WTC11 (cell line): ENCODE results near the gene CCDC74B.
"Not testable (repeated sequence)": the region's sequence is repeated elsewhere in the genome, so short reads cannot be mapped to it uniquely, and the experiment has no call there.

Source experiments
- CREB1 ChIP-seq: sonication (generic); formaldehyde crosslinking; IDR thresholded peaks from 2 replicates; pipeline ENCODE4 v1.8.0; 2023; ENCODE audit warnings: mild to moderate bottlenecking, missing genetic modification reagents
- FOXP1 ChIP-seq: sonication (generic); formaldehyde crosslinking; IDR thresholded peaks from 2 replicates; pipeline ENCODE4 v1.8.0; 2022; ENCODE audit warnings: missing genetic modification reagents, mild to moderate bottlenecking, moderate library complexity, borderline replicate concordance
- MYBL2 ChIP-seq: sonication (generic); formaldehyde crosslinking; IDR thresholded peaks from 2 replicates; pipeline ENCODE4 v1.8.1; 2023; ENCODE audit warnings: mild to moderate bottlenecking, moderate library complexity, missing genetic modification reagents
- RORB ChIP-seq: fragments of 250-450 bp; sonication (Bioruptor Pico); IDR thresholded peaks from 2 replicates; pipeline ENCODE4 v1.9.0; 2021; ENCODE audit warnings: mild to moderate bottlenecking
- ZNF263 ChIP-seq: sonication (generic); formaldehyde crosslinking; IDR thresholded peaks from 2 replicates; pipeline ENCODE4 v1.8.1; 2022; ENCODE audit warnings: low read depth, mild to moderate bottlenecking, moderate library complexity, missing genetic modification reagents
- ZNF416 ChIP-seq: fragments of 250-450 bp; sonication (Bioruptor Pico); IDR thresholded peaks from 2 replicates; pipeline ENCODE4 v1.9.0; 2021; ENCODE audit warnings: mild to moderate bottlenecking, inconsistent platforms
- TF ChIP-seq, protein P1 (sequence below): fragments of 200-600 bp; IDR thresholded peaks from 2 replicates; pipeline ENCODE4 v1.8.0; 2022; ENCODE audit warnings: antibody characterized with exemption
- TF ChIP-seq, protein P2 (sequence below): sonication (generic); formaldehyde crosslinking; IDR thresholded peaks from 2 replicates; pipeline ENCODE4 v1.8.1; 2022; ENCODE audit warnings: low read depth, missing genetic modification reagents, borderline replicate concordance
- TF ChIP-seq, protein P3 (sequence below): sonication (generic); formaldehyde crosslinking; IDR thresholded peaks from 2 replicates; pipeline ENCODE4 v1.8.1; 2022; ENCODE audit warnings: low read depth, mild to moderate bottlenecking, moderate library complexity, missing genetic modification reagents, borderline replicate concordance
- TF ChIP-seq, protein P4 (sequence below): sonication (generic); formaldehyde crosslinking; conservative IDR thresholded peaks from 2 replicates; pipeline ENCODE4 v1.8.1; 2022; ENCODE audit warnings: mild to moderate bottlenecking, missing genetic modification reagents
- TF ChIP-seq, protein P5 (sequence below): sonication (generic); formaldehyde crosslinking; IDR thresholded peaks from 2 replicates; pipeline ENCODE4 v1.8.0; 2022; ENCODE audit warnings: mild to moderate bottlenecking, missing genetic modification reagents
- TF ChIP-seq, protein P6 (sequence below): sonication (generic); formaldehyde crosslinking; IDR thresholded peaks from 2 replicates; pipeline ENCODE4 v1.8.1; 2023; ENCODE audit warnings: mild to moderate bottlenecking, missing genetic modification reagents, borderline replicate concordance
- TF ChIP-seq, protein P7 (sequence below): sonication (generic); formaldehyde crosslinking; IDR thresholded peaks from 2 replicates; pipeline ENCODE4 v1.8.0; 2022; ENCODE audit warnings: mild to moderate bottlenecking, missing genetic modification reagents

DNA sequence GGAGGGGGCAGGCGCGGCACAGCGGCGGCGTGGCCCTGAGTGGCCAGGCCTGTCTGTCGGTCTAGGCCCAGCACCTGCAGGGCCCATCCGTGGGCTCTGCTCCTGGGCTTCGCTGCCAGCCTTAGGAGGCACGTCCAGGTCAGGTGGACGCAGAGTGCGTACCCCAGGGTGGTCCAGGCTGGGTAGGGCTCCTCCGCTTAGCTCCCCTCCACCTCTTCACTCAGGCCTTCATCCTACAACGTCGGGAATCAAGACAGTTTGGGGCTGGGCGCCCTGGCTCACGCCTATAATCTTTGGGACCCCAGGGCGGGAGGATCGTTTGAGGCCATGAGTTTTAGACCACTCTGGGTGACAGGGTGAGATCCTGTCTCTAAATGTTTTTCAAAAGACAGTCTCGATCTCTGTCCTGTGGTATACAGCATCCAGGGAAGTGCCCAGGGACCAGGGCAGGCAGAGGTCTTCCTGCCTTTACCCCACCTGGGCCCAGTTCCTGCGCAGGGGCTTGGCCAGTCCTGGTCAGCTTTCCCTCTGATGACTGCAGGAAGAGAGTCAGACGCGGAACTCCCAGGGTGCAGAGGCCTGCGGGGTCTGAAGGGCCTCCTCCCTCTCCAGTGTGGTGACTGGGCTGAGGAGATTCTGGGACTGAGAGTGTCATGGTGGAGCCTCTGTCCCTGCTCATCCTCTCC lies 38.1 kb upstream of the CCDC74B start:
- TF ChIP-seq, protein P1, sequence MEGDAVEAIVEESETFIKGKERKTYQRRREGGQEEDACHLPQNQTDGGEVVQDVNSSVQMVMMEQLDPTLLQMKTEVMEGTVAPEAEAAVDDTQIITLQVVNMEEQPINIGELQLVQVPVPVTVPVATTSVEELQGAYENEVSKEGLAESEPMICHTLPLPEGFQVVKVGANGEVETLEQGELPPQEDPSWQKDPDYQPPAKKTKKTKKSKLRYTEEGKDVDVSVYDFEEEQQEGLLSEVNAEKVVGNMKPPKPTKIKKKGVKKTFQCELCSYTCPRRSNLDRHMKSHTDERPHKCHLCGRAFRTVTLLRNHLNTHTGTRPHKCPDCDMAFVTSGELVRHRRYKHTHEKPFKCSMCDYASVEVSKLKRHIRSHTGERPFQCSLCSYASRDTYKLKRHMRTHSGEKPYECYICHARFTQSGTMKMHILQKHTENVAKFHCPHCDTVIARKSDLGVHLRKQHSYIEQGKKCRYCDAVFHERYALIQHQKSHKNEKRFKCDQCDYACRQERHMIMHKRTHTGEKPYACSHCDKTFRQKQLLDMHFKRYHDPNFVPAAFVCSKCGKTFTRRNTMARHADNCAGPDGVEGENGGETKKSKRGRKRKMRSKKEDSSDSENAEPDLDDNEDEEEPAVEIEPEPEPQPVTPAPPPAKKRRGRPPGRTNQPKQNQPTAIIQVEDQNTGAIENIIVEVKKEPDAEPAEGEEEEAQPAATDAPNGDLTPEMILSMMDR = not testable (repeated sequence)
- TF ChIP-seq, protein P2, sequence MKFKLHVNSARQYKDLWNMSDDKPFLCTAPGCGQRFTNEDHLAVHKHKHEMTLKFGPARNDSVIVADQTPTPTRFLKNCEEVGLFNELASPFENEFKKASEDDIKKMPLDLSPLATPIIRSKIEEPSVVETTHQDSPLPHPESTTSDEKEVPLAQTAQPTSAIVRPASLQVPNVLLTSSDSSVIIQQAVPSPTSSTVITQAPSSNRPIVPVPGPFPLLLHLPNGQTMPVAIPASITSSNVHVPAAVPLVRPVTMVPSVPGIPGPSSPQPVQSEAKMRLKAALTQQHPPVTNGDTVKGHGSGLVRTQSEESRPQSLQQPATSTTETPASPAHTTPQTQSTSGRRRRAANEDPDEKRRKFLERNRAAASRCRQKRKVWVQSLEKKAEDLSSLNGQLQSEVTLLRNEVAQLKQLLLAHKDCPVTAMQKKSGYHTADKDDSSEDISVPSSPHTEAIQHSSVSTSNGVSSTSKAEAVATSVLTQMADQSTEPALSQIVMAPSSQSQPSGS = not testable (repeated sequence)
- TF ChIP-seq ZNF416 (CRISPR knock-in tag); CREB1 (CRISPR knock-in tag); FOXP1 (CRISPR knock-in tag); ZNF263 (CRISPR knock-in tag); MYBL2; RORB (CRISPR knock-in tag): not testable (repeated sequence)
- TF ChIP-seq, protein P3, sequence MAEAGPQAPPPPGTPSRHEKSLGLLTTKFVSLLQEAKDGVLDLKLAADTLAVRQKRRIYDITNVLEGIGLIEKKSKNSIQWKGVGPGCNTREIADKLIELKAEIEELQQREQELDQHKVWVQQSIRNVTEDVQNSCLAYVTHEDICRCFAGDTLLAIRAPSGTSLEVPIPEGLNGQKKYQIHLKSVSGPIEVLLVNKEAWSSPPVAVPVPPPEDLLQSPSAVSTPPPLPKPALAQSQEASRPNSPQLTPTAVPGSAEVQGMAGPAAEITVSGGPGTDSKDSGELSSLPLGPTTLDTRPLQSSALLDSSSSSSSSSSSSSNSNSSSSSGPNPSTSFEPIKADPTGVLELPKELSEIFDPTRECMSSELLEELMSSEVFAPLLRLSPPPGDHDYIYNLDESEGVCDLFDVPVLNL = not testable (repeated sequence)
- TF ChIP-seq, protein P4, sequence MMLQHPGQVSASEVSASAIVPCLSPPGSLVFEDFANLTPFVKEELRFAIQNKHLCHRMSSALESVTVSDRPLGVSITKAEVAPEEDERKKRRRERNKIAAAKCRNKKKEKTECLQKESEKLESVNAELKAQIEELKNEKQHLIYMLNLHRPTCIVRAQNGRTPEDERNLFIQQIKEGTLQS (CRISPR knock-in tag) = not testable (repeated sequence)
- TF ChIP-seq, protein P5, sequence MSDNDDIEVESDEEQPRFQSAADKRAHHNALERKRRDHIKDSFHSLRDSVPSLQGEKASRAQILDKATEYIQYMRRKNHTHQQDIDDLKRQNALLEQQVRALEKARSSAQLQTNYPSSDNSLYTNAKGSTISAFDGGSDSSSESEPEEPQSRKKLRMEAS (CRISPR knock-in tag) = not testable (repeated sequence)
- TF ChIP-seq, protein P6, sequence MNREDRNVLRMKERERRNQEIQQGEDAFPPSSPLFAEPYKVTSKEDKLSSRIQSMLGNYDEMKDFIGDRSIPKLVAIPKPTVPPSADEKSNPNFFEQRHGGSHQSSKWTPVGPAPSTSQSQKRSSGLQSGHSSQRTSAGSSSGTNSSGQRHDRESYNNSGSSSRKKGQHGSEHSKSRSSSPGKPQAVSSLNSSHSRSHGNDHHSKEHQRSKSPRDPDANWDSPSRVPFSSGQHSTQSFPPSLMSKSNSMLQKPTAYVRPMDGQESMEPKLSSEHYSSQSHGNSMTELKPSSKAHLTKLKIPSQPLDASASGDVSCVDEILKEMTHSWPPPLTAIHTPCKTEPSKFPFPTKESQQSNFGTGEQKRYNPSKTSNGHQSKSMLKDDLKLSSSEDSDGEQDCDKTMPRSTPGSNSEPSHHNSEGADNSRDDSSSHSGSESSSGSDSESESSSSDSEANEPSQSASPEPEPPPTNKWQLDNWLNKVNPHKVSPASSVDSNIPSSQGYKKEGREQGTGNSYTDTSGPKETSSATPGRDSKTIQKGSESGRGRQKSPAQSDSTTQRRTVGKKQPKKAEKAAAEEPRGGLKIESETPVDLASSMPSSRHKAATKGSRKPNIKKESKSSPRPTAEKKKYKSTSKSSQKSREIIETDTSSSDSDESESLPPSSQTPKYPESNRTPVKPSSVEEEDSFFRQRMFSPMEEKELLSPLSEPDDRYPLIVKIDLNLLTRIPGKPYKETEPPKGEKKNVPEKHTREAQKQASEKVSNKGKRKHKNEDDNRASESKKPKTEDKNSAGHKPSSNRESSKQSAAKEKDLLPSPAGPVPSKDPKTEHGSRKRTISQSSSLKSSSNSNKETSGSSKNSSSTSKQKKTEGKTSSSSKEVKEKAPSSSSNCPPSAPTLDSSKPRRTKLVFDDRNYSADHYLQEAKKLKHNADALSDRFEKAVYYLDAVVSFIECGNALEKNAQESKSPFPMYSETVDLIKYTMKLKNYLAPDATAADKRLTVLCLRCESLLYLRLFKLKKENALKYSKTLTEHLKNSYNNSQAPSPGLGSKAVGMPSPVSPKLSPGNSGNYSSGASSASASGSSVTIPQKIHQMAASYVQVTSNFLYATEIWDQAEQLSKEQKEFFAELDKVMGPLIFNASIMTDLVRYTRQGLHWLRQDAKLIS = not testable (repeated sequence)
- TF ChIP-seq, protein P7, sequence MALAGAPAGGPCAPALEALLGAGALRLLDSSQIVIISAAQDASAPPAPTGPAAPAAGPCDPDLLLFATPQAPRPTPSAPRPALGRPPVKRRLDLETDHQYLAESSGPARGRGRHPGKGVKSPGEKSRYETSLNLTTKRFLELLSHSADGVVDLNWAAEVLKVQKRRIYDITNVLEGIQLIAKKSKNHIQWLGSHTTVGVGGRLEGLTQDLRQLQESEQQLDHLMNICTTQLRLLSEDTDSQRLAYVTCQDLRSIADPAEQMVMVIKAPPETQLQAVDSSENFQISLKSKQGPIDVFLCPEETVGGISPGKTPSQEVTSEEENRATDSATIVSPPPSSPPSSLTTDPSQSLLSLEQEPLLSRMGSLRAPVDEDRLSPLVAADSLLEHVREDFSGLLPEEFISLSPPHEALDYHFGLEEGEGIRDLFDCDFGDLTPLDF (CRISPR knock-in tag) = not testable (repeated sequence)
